Mammary epithelial cell (primary cell): ENCODE data around the gene RNF133.

Experiments used
- EZH2 ChIP-seq: IDR thresholded peaks from 2 replicates; pipeline ENCODE4 v1.6.1; 2012; ENCODE audit warnings: low read length, inconsistent platforms, borderline replicate concordance
- TF ChIP-seq, protein P1 (sequence below), 2 donors: IDR thresholded peaks in 1 of 2; conservative IDR thresholded peaks in 1 of 2; 2 replicates each; pipeline ENCODE4 v1.5.1; 2011 to 2012; ENCODE audit warnings: inconsistent platforms in 2 of 2, low read length in 2 of 2, mild to moderate bottlenecking in 2 of 2, control low read depth in 1 of 2, low read depth in 1 of 2; ENCODE audit not compliant: insufficient read depth in 1 of 2; ENCODE audit errors: extremely low read depth in 1 of 2

DNA sequence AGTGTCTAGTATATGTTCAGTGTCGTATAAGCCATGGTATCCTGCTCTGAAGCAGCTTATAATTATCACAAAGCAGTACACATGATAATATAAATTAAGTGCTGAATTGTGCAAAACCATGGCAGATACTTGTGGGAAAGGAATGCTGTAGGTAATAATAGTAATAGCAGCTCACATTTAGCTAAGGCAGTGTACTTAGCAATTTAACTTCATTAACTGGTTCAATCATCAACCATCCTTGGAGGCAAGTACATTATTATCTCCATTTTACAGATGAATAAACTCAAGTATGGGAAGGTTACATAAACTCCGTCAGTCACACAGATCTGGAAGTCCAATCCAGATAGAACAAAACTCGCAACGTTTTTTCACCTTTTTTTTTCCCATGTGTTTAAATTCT is 25.4 kb upstream of the RNF133 start:
- TF ChIP-seq, protein P1, sequence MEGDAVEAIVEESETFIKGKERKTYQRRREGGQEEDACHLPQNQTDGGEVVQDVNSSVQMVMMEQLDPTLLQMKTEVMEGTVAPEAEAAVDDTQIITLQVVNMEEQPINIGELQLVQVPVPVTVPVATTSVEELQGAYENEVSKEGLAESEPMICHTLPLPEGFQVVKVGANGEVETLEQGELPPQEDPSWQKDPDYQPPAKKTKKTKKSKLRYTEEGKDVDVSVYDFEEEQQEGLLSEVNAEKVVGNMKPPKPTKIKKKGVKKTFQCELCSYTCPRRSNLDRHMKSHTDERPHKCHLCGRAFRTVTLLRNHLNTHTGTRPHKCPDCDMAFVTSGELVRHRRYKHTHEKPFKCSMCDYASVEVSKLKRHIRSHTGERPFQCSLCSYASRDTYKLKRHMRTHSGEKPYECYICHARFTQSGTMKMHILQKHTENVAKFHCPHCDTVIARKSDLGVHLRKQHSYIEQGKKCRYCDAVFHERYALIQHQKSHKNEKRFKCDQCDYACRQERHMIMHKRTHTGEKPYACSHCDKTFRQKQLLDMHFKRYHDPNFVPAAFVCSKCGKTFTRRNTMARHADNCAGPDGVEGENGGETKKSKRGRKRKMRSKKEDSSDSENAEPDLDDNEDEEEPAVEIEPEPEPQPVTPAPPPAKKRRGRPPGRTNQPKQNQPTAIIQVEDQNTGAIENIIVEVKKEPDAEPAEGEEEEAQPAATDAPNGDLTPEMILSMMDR (conservative IDR thresholded peaks at IDR 0.05 in 1 of 2, IDR thresholded peaks at IDR 0.05 in 1 of 2; ENCODE audit: extremely low read depth in 1 of 2, insufficient read depth in 1 of 2, low read depth in 1 of 2, low read length in 2 of 2), result no peak
- no peak for TF ChIP-seq EZH2
